IMR-90 (cell line): ENCODE data around the gene TSPEAR. TPM values are rescaled to one million over a fixed set of nuclear protein-coding genes. Genes with fewer than 3 reads are reported as not detected.

ENCODE experiments used
- ATAC-seq: fragments of 200-7000 bp; cut with Tn5 transposase; 2 replicates; pipeline ENCODE4 v1.9.1; 2020; ENCODE audit warnings: low read depth, mild to moderate bottlenecking, moderate library complexity
- BruUV-seq: library from RNA; stranded (reverse); fragments of 400-500 nt; replicated peaks from 2 replicates; lab custom pipeline; 2021; lab: Mats Ljungman, UMichigan
- CTCF ChIA-PET: fragments of 300-600 bp; formaldehyde crosslinking; extraction: SDS; loops from one replicate; lab custom pipeline; 2021; ENCODE audit warnings: antibody characterized with exemption; lab: Yijun Ruan, JAX
- POLR2A ChIA-PET: fragments of 300-600 bp; sonication (Branson Sonifier 250); formaldehyde crosslinking; loops from one replicate; lab custom pipeline; 2022; ENCODE audit warnings: antibody characterized with exemption; ENCODE audit not compliant: unreplicated experiment; lab: Charles Lee
- DNase-seq: peaks from one replicate; pipeline ENCODE4 v3.0.0; 2013
- H2AFZ ChIP-seq: replicated peaks from 2 replicates; pipeline ENCODE3; 2013; ENCODE audit warnings: low read length, mild to moderate bottlenecking; ENCODE audit not compliant: poor library complexity
- H2AK5ac ChIP-seq: 2 replicates; pipeline ENCODE4 v1.6.1; 2013; ENCODE audit warnings: low read depth, low read length, inconsistent platforms
- H2AK9ac ChIP-seq: replicated peaks from 2 replicates; pipeline ENCODE3; 2013; ENCODE audit warnings: mild to moderate bottlenecking, low read depth, low read length, moderate library complexity; ENCODE audit not compliant: poor library complexity
- H2BK120ac ChIP-seq: 2 replicates; pipeline ENCODE4 v1.6.1; 2013; ENCODE audit warnings: low read depth, low read length, inconsistent platforms
- H2BK15ac ChIP-seq: 3 replicates; pipeline ENCODE4 v1.6.1; 2013; ENCODE audit warnings: low read depth, low read length, inconsistent platforms
- H2BK20ac ChIP-seq: 2 replicates; pipeline ENCODE4 v1.6.1; 2013; ENCODE audit warnings: low read depth, mild to moderate bottlenecking, inconsistent platforms, low read length, moderate library complexity
- H2BK5ac ChIP-seq: 2 replicates; pipeline ENCODE4 v1.6.1; 2013; ENCODE audit warnings: mild to moderate bottlenecking, low read depth, low read length, inconsistent platforms; ENCODE audit not compliant: poor library complexity, severe bottlenecking
- H3K14ac ChIP-seq: replicated peaks from 2 replicates; pipeline ENCODE4 v1.6.1; 2013; ENCODE audit warnings: low read depth, low read length, inconsistent platforms
- H3K18ac ChIP-seq: 2 replicates; pipeline ENCODE4 v1.6.1; 2013; ENCODE audit warnings: low read depth, low read length, control low read depth
- H3K23ac ChIP-seq: 2 replicates; pipeline ENCODE4 v1.6.1; 2013; ENCODE audit warnings: low read depth, low read length, inconsistent platforms
- H3K27ac ChIP-seq: 2 replicates; pipeline ENCODE4 v1.5.1; 2013; ENCODE audit warnings: mild to moderate bottlenecking, control low read depth, low read length; ENCODE audit not compliant: insufficient read depth
- H3K27me3 ChIP-seq: 2 replicates; pipeline ENCODE4 v1.6.1; 2013; ENCODE audit warnings: low read length; ENCODE audit not compliant: control insufficient read depth, insufficient read depth
- H3K36me3 ChIP-seq: 2 replicates; pipeline ENCODE4 v1.6.1; 2013; ENCODE audit warnings: low read length, mixed read lengths; ENCODE audit not compliant: control insufficient read depth, insufficient read depth
- H3K4ac ChIP-seq: 2 replicates; pipeline ENCODE4 v1.6.1; 2013; ENCODE audit warnings: low read depth, low read length, inconsistent platforms
- H3K4me1 ChIP-seq: 2 replicates; pipeline ENCODE4 v1.6.1; 2013; ENCODE audit warnings: low read length, mixed read lengths; ENCODE audit not compliant: control insufficient read depth, insufficient read depth
- H3K4me2 ChIP-seq: 2 replicates; pipeline ENCODE4 v1.6.1; 2013; ENCODE audit warnings: low read depth, mild to moderate bottlenecking, control low read depth, low read length, moderate library complexity
- H3K4me3 ChIP-seq: 2 replicates; pipeline ENCODE4 v1.5.1; 2013; ENCODE audit warnings: low read depth, mild to moderate bottlenecking, control low read depth, low read length, moderate library complexity; ENCODE audit not compliant: insufficient read depth
- H3K56ac ChIP-seq: 2 replicates; pipeline ENCODE4 v1.6.1; 2013; ENCODE audit warnings: low read length, inconsistent platforms; ENCODE audit not compliant: insufficient read depth; ENCODE audit errors: extremely low read depth
- H3K79me1 ChIP-seq, 2 experiments: 2 replicates each; pipeline ENCODE4 v1.6.1; 2013; ENCODE audit warnings: low read length in 2 of 2, inconsistent platforms in 1 of 2, low read depth in 1 of 2
- H3K9ac ChIP-seq: 2 replicates; pipeline ENCODE4 v1.6.1; 2013; ENCODE audit warnings: low read depth, low read length, control low read depth
- H3K9me1 ChIP-seq: 2 replicates; pipeline ENCODE4 v1.6.1; 2013; ENCODE audit warnings: low read length, inconsistent platforms; ENCODE audit not compliant: insufficient read depth
- H3K9me3 ChIP-seq: 2 replicates; pipeline ENCODE4 v1.6.1; 2013; ENCODE audit warnings: low read length; ENCODE audit not compliant: control insufficient read depth, insufficient read depth
- H4K20me1 ChIP-seq: 2 replicates; pipeline ENCODE4 v1.6.1; 2013; ENCODE audit warnings: low read length, inconsistent platforms; ENCODE audit not compliant: insufficient read depth
- H4K5ac ChIP-seq: 2 replicates; pipeline ENCODE4 v1.6.1; 2013; ENCODE audit warnings: mild to moderate bottlenecking, low read depth, low read length, control low read depth
- H4K8ac ChIP-seq, 2 experiments: 2 replicates each; pipeline ENCODE4 v1.6.1; 2013; ENCODE audit warnings: low read depth in 2 of 2, low read length in 2 of 2, control low read depth in 1 of 2, inconsistent platforms in 1 of 2
- H4K91ac ChIP-seq: 2 replicates; pipeline ENCODE4 v1.6.1; 2013; ENCODE audit warnings: low read depth, low read length, inconsistent platforms; ENCODE audit not compliant: insufficient read depth
- SMC3 ChIP-seq: fragments of 150-350 bp; IDR thresholded peaks from 2 replicates; pipeline ENCODE4 v1.6.1; 2016; ENCODE audit warnings: low read depth, mild to moderate bottlenecking, antibody characterized with exemption, low read length, moderate library complexity
- WGBS, 2 experiments: methylation state at CpG; one replicate each; pipeline versions ENCODE4 v1.1.5 to v1.1.7; 2013; ENCODE audit warnings: missing lambda C conversion rate in 2 of 2; ENCODE audit not compliant: insufficient read length in 1 of 2; ENCODE audit errors: extremely low coverage in 2 of 2; 5-methylcytosine and 5-hydroxymethylcytosine counted together
- dilution Hi-C: fragments of 300-500 bp; cut with HindIII; formaldehyde crosslinking; loops from one replicate; pipeline ENCODE4 v1.14.3; 2018; ENCODE audit warnings: low sequenced_read_pairs; ENCODE audit not compliant: unreplicated experiment
- in situ Hi-C: fragments of 300-500 bp; cut with MboI; formaldehyde crosslinking; loops from 3 replicates; pipeline ENCODE4 v1.14.3; 2019; ENCODE audit warnings: low sequenced_read_pairs, inconsistent platforms, mixed read lengths
- intact Hi-C: fragments of 100-400 bp; cut with micrococcal nuclease; formaldehyde crosslinking; loops from 2 replicates; pipeline ENCODE4 v1.10.0; 2022
- polyA plus RNA-seq, 3 experiments: library from polyadenylated mRNA; depleted of rRNA; stranded (reverse); fragments of >200 nt; gene quantifications; 2 replicates each; pipeline ENCODE4 v1.2.3, GENCODE V29; 2012; ENCODE audit warnings: low replicate concordance in 1 of 3
- total RNA-seq: library from RNA; depleted of rRNA; stranded (reverse); fragments of >200 nt; gene quantifications from 2 replicates; pipeline ENCODE4 v1.2.3, GENCODE V29; 2012
- TF ChIP-seq, protein P1 (sequence below): conservative IDR thresholded peaks from 2 replicates; pipeline ENCODE4 v1.5.1; 2012; ENCODE audit warnings: mild to moderate bottlenecking, low read depth, low read length, improper control_type of control experiment

Gene TSPEAR
- total and polyA plus RNA-seq, 2 of the 4 experiments (the other 2 are of a cell fraction), result not detected

DNA sequence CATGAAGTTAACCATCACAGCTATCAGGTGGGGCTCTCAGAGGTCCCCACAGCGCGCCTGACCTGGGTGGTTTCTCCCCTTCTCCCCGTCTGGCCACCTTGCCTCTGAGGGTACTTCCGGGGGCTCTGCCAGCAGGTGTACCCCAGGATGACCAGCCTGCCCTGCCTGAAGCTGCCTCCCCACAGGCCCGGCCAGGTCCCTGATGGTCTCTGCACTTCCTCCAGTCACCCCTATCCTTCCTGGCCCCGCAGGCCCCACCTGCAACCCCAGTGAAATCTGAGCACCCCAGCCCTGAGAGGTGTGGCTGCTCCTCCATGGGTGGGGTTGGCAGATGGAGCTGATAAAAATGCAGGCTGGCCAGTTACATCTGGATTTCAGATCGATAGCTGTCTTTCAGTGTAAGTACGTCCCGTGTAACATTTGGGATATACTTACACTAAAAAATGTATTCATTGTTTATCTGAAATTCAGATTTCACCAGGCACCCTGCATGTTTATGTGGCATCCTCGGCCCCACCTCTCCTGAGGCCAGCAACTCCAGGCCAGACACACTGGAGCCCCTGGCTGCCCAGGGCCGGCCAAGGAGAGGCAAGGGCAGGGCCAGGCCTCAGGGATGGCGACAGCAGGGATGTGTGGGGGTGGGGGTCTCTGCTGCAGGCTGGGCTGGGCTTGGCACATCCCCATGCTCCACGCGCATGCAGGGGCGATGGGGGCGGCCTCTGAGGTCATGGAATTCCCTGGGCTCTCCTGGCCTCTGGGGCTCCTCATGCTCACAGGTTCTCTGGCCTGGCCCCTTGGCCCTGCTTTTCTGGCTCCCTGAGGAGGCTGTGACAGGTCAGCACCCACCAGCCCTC lies 230.9 kb downstream of the TSPEAR start:
- Histone ChIP-seq H3K79me1 (no peaks in the 10 kb centered on the region), H2BK15ac (no peak overlapping the region), H4K8ac (no peak overlapping the region), H4K5ac (no peak overlapping the region), H3K4ac (no peak overlapping the region), H2AFZ (no peak overlapping the region), H3K27ac (no peak overlapping the region), H2AK9ac (no peak overlapping the region), H3K4me2 (no peak overlapping the region), H3K4me3 (no peak overlapping the region), H4K20me1 (no peaks in the 10 kb centered on the region), H3K36me3 (no peaks in the 10 kb centered on the region), H3K9me1 (no peaks in the 10 kb centered on the region), H3K9ac (no peak overlapping the region), H4K91ac (no peak overlapping the region), H2AK5ac (no peak overlapping the region), H3K23ac (no peak overlapping the region), H2BK20ac (no peak overlapping the region), H3K4me1 (no peaks in the 10 kb centered on the region), H2BK120ac (no peak overlapping the region), H3K9me3 (no peaks in the 10 kb centered on the region), H2BK5ac (no peak overlapping the region), H3K56ac (no peak overlapping the region), H3K14ac (no peak overlapping the region), H3K27me3 (peaks cover 10% of the 10 kb centered on the region), H3K18ac (no peak overlapping the region)
- BruUV-seq, result no TSS peak
- 62% methylated on average over 2 of the region's 16 CpGs; no CpG with 5 or more reads in 1 of the 2 experiments for WGBS, 2 experiments
- CTCF ChIA-PET, result no interaction called here
- DNase-seq (no peak), ATAC-seq (no peak)
- dilution Hi-C loops (no loop called here), intact Hi-C loops (loop anchor here (10.0 kb wide), 1 partner anchor 146 kb away; the partner anchor contains the start of gene CFAP410), in situ Hi-C loops (no loop called here)
- POLR2A ChIA-PET, result no interaction called here
- no peak for TF ChIP-seq SMC3
- TF ChIP-seq, protein P1, sequence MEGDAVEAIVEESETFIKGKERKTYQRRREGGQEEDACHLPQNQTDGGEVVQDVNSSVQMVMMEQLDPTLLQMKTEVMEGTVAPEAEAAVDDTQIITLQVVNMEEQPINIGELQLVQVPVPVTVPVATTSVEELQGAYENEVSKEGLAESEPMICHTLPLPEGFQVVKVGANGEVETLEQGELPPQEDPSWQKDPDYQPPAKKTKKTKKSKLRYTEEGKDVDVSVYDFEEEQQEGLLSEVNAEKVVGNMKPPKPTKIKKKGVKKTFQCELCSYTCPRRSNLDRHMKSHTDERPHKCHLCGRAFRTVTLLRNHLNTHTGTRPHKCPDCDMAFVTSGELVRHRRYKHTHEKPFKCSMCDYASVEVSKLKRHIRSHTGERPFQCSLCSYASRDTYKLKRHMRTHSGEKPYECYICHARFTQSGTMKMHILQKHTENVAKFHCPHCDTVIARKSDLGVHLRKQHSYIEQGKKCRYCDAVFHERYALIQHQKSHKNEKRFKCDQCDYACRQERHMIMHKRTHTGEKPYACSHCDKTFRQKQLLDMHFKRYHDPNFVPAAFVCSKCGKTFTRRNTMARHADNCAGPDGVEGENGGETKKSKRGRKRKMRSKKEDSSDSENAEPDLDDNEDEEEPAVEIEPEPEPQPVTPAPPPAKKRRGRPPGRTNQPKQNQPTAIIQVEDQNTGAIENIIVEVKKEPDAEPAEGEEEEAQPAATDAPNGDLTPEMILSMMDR, result no peak
